ENCODE results near the gene LTBR. TPM values are rescaled to one million over a fixed set of nuclear protein-coding genes. Genes with fewer than 3 reads are reported as not detected.

The LTBR gene
- total and polyA plus RNA-seq, 2 of the 4 experiments (the other 2 are of a cell fraction): 19.7 to 62.5 TPM

DNA sequence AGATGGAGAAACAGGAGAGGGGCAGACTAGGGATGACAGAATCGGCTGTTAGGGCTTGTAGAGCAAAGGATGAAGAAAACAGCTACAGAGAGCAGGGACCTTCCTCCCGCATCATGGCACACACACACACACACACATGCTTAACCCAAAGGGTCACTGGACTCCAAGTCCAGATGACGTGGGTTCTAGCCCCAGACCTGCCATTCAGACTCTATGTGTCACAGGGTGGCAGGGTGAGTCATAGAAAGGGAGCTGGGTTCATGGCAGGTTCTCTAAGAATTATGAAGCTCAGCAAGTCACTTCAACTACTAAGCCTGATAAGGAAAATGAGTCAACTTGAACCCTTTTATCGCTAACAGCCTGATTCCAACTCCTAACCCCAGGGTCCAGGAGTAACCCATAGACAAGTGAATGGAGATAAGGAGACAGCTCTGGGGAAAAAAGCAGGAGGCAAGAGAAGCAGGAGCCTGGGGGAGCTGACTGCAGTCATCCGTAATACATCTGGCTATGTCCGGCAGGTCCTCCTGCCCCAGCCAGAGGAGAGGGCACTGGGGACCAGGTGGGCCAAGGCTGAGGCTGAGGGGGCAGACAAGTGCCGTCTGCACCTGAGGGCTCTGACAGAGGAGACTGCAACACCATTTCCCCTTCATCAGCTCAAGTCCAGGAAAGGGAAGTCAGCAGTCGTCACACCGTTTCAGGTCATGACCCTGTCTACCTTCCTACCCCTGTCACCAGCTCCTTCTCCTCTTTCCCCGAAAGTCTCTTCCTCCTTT, 38.5 kb upstream of the LTBR start (continued):
- TF ChIP-seq MAFK (IDR thresholded peaks at IDR 0.05; ENCODE audit: low read depth, low read length) (0 out of 2 replicates have a peak, but pooled peaks have one; percentile 14), CEBPB (IDR thresholded peaks at IDR 0.05; ENCODE audit: low read depth, low read length) (0 out of 2 replicates have a peak, but pooled peaks have one; percentile 8), POLR2A (IDR thresholded peaks at IDR 0.05; ENCODE audit: low read depth, low read length) (no peak), RAD21 (IDR thresholded peaks at IDR 0.05; ENCODE audit: low read length) (peak; percentile 20; the same call in 1 of the 2 replicates)

DNA sequence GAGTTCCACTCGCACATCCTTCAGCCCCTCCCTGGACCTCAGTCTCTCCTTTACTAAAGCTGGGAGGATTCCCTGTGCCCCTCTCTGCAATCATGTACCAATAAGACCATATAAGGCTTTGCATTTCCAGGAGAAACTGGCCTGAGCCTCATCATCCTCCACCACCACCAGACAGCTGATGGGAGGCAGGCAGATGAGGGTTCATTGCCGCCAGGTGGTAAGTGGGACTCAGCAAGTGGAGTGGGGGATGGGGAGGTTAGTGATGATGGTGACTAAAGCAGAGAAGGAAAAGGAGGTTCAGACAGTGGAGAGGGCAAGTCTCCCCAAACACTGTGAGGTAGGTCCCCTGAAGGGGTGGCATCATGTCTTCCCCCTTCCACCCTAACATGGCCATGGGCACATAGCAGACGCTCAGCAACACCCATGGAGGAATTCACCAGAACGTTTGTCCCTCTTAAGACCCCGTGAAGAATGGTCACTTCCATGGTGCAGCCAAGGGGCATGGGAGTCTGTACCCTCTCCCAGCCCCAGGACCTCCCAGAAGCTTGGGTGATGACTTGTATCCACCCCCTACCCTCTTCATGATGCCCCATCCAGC, 37.6 kb upstream of the LTBR start:
- ChIA-PET CTCF (interaction anchor here (0.6 kb wide), 1 partner anchor 358 kb away, joined by 3 read pairs; no protein-coding TSS in a partner anchor), POLR2A (ENCODE audit: unreplicated experiment) (interaction anchor here (1.8 kb wide), 1 partner anchor 10 kb away, joined by 5 read pairs; no protein-coding TSS in a partner anchor)
- Histone ChIP-seq H3K79me1 (ENCODE audit: low read depth in 1 of 2, low read length in 2 of 2) (peaks cover 6 to 29% of the 10 kb centered on the region in 2 experiments; a peak in 2 of 4 replicates), H3K14ac (replicated peaks; ENCODE audit: low read depth, low read length) (peak overlapping the region; percentile 85), H4K91ac (ENCODE audit: insufficient read depth, low read depth, low read length) (peak overlapping the region; percentile 65), H3K9me1 (ENCODE audit: insufficient read depth, low read length) (peaks cover 28% of the 10 kb centered on the region), H3K4me3 (ENCODE audit: insufficient read depth, low read depth, low read length) (no peak overlapping the region), H3K4ac (ENCODE audit: low read depth, low read length) (peak overlapping the region; percentile 56), H2BK20ac (ENCODE audit: low read depth, low read length) (peak overlapping the region; percentile 73), H3K27ac (ENCODE audit: insufficient read depth, low read length) (no peak overlapping the region), H4K8ac (ENCODE audit: low read depth in 2 of 2, low read length in 2 of 2) (peak overlapping the region in 1 of 2 experiments; percentile 27; a peak in 2 of 4 replicates), H3K4me2 (ENCODE audit: low read depth, low read length) (no peak overlapping the region), H3K9me3 (ENCODE audit: control insufficient read depth, insufficient read depth, low read length) (no peaks in the 10 kb centered on the region), H3K4me1 (ENCODE audit: control insufficient read depth, insufficient read depth, low read length) (peaks cover 23% of the 10 kb centered on the region), H3K18ac (ENCODE audit: low read depth, low read length) (peak overlapping the region; percentile 56; the same call in 1 of the 2 replicates), H3K23ac (ENCODE audit: low read depth, low read length) (peak overlapping the region; percentile 44; the same call in 1 of the 2 replicates), H4K20me1 (ENCODE audit: insufficient read depth, low read length) (no peaks in the 10 kb centered on the region), H2AK9ac (replicated peaks; ENCODE audit: low read depth, low read length, poor library complexity) (peak overlapping the region; percentile 56), H3K56ac (ENCODE audit: extremely low read depth, insufficient read depth, low read length) (no peak overlapping the region), H4K5ac (ENCODE audit: low read depth, low read length) (no peak overlapping the region), H2AFZ (replicated peaks; ENCODE audit: low read length, poor library complexity) (peak overlapping the region; percentile 40), H2BK120ac (ENCODE audit: low read depth, low read length) (peak overlapping the region; percentile 71), H3K27me3 (ENCODE audit: control insufficient read depth, insufficient read depth, low read length) (no peaks in the 10 kb centered on the region), H2BK5ac (ENCODE audit: low read depth, low read length, poor library complexity, severe bottlenecking) (peak overlapping the region; percentile 12), H3K36me3 (ENCODE audit: control insufficient read depth, insufficient read depth, low read length) (no peaks in the 10 kb centered on the region), H3K9ac (ENCODE audit: low read depth, low read length) (no peak overlapping the region), H2AK5ac (ENCODE audit: low read depth, low read length) (peak overlapping the region; percentile 84), H2BK15ac (ENCODE audit: low read depth, low read length) (peak overlapping the region; percentile 67; the same call in 2 of the 3 replicates)
- BruUV-seq (replicated peaks): no TSS peak
- DNase-seq: no peak
- intact Hi-C loops (cut with micrococcal nuclease): no loop called here
- in situ Hi-C loops (cut with MboI; ENCODE audit: low sequenced_read_pairs): no loop called here
- dilution Hi-C loops (cut with HindIII; ENCODE audit: low sequenced_read_pairs, unreplicated experiment): no loop called here
- ATAC-seq (ENCODE audit: low read depth): no peak
- 100% methylated on average over 3 of the region's 5 CpGs; no CpG with 5 or more reads in 1 of the 2 experiments for WGBS, 2 experiments (ENCODE audit: extremely low coverage in 2 of 2, insufficient read length in 1 of 2)
- TF ChIP-seq MAZ (IDR thresholded peaks at IDR 0.05; ENCODE audit: borderline replicate concordance, low read depth, low read length) (no peak), MAFK (IDR thresholded peaks at IDR 0.05; ENCODE audit: low read depth, low read length) (no peak), BHLHE40 (IDR thresholded peaks at IDR 0.05; ENCODE audit: low read depth, low read length) (no peak), NFE2L2 (IDR thresholded peaks at IDR 0.05; ENCODE audit: low read depth, low read length) (no peak), MXI1 (IDR thresholded peaks at IDR 0.05; ENCODE audit: borderline replicate concordance, low read depth, low read length) (no peak), CHD1 (IDR thresholded peaks at IDR 0.05; ENCODE audit: low read depth, low read length) (no peak), RCOR1 (IDR thresholded peaks at IDR 0.05; ENCODE audit: insufficient replicate concordance, low read length) (no peak)
- TF ChIP-seq, protein P1, sequence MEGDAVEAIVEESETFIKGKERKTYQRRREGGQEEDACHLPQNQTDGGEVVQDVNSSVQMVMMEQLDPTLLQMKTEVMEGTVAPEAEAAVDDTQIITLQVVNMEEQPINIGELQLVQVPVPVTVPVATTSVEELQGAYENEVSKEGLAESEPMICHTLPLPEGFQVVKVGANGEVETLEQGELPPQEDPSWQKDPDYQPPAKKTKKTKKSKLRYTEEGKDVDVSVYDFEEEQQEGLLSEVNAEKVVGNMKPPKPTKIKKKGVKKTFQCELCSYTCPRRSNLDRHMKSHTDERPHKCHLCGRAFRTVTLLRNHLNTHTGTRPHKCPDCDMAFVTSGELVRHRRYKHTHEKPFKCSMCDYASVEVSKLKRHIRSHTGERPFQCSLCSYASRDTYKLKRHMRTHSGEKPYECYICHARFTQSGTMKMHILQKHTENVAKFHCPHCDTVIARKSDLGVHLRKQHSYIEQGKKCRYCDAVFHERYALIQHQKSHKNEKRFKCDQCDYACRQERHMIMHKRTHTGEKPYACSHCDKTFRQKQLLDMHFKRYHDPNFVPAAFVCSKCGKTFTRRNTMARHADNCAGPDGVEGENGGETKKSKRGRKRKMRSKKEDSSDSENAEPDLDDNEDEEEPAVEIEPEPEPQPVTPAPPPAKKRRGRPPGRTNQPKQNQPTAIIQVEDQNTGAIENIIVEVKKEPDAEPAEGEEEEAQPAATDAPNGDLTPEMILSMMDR (conservative IDR thresholded peaks at IDR 0.05; ENCODE audit: low read depth, low read length): no peak
- TF ChIP-seq, protein P2, sequence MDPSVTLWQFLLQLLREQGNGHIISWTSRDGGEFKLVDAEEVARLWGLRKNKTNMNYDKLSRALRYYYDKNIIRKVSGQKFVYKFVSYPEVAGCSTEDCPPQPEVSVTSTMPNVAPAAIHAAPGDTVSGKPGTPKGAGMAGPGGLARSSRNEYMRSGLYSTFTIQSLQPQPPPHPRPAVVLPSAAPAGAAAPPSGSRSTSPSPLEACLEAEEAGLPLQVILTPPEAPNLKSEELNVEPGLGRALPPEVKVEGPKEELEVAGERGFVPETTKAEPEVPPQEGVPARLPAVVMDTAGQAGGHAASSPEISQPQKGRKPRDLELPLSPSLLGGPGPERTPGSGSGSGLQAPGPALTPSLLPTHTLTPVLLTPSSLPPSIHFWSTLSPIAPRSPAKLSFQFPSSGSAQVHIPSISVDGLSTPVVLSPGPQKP (IDR thresholded peaks at IDR 0.05; ENCODE audit: borderline replicate concordance, low read depth, low read length): no peak
